MM.1S (cell line): ENCODE measurements around the gene KANK4.

Source experiments
- CTCF ChIP-seq: fragments of 300-600 bp; sonication (generic); IDR thresholded peaks from 2 replicates; pipeline ENCODE4 v1.5.1; 2016; ENCODE audit warnings: antibody characterized with exemption, low read length, mixed read lengths
- EZH2 ChIP-seq: fragments of 300-600 bp; sonication (generic); optimal IDR thresholded peaks from 2 replicates; pipeline ENCODE3; 2017; ENCODE audit warnings: low read depth, mild to moderate bottlenecking, antibody characterized with exemption, low read length, mixed read lengths
- EZH2phosphoT487 ChIP-seq: fragments of 300-600 bp; sonication (generic); IDR thresholded peaks from 2 replicates; pipeline ENCODE4 v1.6.1; 2018; ENCODE audit warnings: antibody characterized with exemption, low read length

- TF ChIP-seq CTCF (no peak), EZH2phosphoT487 (no peak), EZH2 (no peak)
These were observed 18.7 kb upstream of the KANK4 start for GRCh38 chr1:62337706-62338631.
